DMS153 treated with DMSO at 0.1 percent for 48 hours (cell line): ENCODE measurements around the gene KRTAP10-7.
"Not testable (repeated sequence)": the region's sequence is repeated elsewhere in the genome, so short reads cannot be mapped to it uniquely, and the experiment has no call there.

Experiments used
- DNase-seq: peaks from one replicate; lab custom pipeline; 2025; ENCODE audit not compliant: unreplicated experiment; lab: John Stamatoyannopoulos, UW

Gene KRTAP10-7

GRCh38 chr21:44590311-44590721, 10.1 kb upstream of the KRTAP10-7 start:
- DNase-seq, result no peak

DNA sequence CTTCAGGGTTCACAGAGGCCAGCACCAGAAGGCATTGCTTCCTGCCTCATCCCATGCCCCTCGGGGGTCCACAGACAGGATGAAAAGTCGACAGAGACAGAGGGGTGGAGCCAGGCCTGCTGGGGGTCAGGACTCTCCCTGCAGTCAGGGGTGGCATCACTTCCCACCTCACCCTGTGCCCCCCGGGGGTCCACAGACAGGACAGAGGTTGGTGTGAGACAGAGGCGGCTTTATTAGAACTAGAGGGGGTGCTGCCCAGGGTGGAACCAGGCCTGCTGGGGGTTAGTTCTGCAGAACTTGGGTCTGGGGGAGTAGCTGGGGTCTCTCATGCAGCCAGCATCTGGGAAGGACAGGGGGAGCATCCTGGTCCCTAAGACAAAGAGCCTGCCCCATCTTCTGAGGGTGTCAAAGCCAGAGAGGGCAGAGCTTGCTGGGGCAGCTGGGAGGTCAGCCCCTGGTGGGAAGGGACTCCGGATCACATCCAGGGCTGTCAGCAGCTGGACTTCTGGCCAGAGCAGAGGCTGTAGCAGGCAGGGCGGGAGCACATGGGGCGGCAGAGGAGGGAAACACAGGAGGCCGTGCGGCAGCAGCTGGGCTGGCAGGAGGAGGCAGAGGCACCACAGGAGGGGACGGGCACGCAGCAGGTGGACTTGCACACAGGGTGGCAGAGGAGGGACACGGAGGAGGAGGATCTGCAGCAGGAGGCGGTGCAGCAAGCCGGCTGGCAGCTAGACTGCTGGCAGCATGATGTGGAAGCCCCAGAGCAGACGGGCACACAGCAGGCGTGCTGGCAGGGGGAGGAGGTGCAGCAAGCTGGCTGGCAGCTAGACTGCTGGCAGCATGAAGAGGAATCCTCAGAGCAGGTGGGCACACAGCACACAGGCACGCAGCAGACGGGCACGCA, 9.2 kb upstream of the KRTAP10-7 start:
- not testable (repeated sequence) for DNase-seq

GRCh38 chr21:44591801-44592130, 8.6 kb upstream of the KRTAP10-7 start:
- not testable (repeated sequence) for DNase-seq

- DNase-seq, result no peak
Observed at GRCh38 chr21:44592446-44593311, 7.7 kb upstream of the KRTAP10-7 start, which contains the start of gene KRTAP10-6. Gene KRTAP10-6, minus strand, starts transcription at chr21:44592505. Its CDS starts 21 bp downstream, at chr21:44592484.

GRCh38 chr21:44593598-44594405, 6.6 kb upstream of the KRTAP10-7 start:
- no peak for DNase-seq

DNA sequence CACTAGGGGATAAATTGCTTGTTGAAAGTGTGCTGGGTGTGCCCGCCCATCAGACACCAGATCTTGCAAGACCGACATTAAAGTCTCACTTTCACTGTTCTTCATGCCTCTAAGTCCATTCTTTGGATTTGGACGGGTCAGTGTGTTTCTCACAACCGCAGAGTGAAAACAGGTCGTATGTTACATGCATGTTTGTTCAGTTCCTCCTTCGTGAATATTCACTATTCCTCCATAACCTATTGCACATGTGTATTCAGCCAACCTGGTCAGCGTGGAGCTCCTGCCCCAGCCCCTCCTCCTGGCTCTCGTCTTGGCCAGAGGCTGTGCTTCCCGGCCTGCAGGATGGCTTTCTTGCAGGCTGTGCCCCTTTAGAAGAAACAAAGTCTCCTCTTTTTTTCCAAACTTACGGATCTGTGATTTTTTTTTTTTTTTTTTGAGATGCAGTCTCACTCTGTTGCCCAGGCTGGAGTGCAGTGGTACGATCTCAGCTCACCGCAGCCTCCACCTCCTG, 5.9 kb upstream of the KRTAP10-7 start:
- no peak for DNase-seq

GRCh38 chr21:44595524-44595923, 4.9 kb upstream of the KRTAP10-7 start:
- no peak for DNase-seq

GRCh38 chr21:44596068-44596725, 4.2 kb upstream of the KRTAP10-7 start:
- DNase-seq, result no peak

DNA sequence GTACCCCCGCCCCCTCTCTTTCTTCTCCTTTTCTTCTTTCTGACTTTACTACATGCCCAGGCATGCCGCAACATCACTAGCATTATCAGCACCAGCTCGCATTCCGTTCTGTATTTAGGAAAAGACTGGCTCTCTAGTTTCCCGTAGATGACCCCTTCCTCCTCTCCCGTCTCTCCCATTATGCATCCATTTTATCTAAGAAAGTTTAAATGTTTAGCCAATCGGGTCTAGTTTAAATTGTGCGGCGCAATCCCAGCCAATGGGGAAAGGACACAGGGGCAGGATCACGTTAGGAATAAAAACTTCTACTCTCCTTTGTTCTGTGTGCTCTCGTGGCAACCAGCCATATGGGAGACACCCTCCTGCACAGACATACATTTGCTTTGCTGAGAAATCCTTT, 2.3 kb upstream of the KRTAP10-7 start:
- DNase-seq, result no peak

GRCh38 chr21:44599264-44600029, 950 bp upstream of the KRTAP10-7 start:
- DNase-seq, result no peak

- not testable (repeated sequence) for DNase-seq
Observed at GRCh38 chr21:44601091-44601490, 694 bp downstream of the KRTAP10-7 start.

DNA sequence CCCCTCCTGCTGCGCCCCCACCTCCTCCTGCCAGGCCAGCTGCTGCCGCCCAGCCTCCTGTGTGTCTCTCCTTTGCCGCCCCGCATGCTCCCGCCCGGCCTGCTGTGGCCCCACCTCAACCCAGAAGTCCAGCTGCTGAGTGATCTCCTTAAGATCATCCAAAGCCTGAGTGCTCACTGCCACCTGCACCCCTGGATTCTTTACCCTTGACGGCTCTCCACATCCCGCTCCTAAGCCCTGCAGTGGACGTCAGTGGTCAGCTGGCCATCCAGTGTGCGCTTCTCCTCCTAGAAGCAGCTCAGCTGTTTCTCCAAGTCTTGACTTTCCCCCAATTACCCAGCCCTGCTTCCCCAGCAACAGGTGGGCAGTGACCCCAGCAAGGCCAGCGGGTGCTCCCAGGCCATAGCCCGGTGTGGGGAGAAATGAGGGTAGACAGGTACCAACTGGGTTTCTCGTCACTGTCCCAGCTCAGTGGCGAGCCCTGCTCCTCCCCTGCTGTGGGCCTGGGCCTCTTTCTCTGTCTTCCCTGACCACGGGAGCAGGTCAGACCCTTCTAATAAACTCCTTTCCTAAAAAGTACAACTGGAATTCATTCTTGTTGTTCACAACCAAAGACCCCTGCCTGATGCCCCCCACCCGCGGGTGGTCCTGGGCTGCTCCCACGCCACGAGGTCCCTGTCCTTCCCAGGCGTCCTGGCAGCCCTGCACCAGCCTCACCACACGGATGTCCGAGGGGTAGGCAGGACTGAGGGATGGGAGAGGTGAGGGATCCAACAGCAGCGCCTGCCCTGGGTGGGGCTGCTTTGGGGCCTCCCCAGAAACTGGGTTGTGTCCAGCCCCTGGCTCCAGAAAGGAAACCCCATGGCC, 1.4 kb downstream of the KRTAP10-7 start:
- DNase-seq, result no peak

DNA sequence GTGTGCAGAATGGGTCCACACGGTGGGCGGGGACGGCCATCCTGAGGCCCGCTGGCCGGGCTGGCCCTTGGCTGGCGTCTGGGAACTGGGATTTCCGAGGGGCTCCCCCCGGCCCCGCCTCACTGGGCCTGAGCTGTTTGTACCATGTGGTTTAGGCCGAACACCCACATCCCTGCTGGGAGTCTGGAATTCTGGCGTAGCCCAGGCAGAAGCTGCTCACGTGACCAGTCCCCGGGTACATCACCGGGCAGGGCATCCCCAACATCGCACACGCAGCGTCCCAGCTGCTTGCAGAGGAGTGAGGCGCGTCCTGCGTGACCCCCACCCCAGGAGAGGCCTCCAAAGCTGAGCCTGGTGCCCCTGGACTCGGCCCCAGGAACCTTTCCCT, 2.1 kb downstream of the KRTAP10-7 start:
- DNase-seq, result no peak

- no peak for DNase-seq
Observed at GRCh38 chr21:44603109-44603875, 2.9 kb downstream of the KRTAP10-7 start.

DNA sequence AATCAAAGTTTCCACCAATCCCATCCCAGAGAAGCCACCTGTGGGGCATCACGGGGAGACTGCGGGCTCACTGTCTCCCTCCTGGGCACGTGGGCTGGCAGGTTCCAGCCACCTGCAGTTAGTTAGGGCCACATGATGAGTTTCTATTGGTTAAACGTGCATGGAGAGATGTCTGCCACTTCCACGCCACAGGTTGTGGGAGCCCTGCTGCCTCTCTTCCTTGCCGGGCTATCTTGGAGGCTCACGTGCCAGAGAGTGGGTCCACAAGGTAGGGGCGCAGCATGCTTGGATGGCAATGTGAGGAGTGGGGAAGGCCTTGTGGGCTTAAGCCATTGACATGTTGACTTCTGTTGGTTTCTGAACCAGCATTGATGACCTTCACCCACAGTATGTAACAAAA, 3.5 kb downstream of the KRTAP10-7 start:
- DNase-seq, result no peak

DNA sequence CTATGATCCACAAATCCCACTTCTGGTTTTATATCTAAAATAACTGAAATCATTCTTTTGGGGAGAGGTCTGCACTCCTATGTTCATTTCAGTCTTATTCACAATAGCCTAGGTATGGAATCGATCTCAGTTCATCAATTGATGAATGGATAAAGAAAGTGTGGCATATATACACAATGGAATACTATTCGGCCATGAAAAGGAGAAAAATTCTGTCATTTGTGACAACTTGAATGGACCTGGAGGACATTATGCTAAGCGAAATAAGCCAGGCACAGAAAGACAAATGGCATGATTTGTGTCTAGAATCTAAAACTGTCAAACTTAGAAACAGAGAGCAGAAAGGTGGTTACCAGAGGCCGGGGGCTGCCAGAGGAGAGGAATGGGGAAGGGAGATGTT, 6.1 kb downstream of the KRTAP10-7 start:
- DNase-seq, result no peak

GRCh38 chr21:44609193-44609592, 8.8 kb downstream of the KRTAP10-7 start:
- no peak for DNase-seq
